GM06990 (cell line): ENCODE measurements around the gene EGLN2.

ENCODE experiments used
- DNase-seq: peaks from one replicate; pipeline ENCODE4 v3.0.0-alpha.2; 2011; ENCODE audit not compliant: insufficient read length; ENCODE audit errors: extremely low read depth
- H3K27me3 ChIP-seq: replicated peaks from 2 replicates; pipeline ENCODE4 v1.6.0; 2011; ENCODE audit warnings: low read length; ENCODE audit not compliant: control insufficient read depth, insufficient read depth
- H3K36me3 ChIP-seq: 2 replicates; pipeline ENCODE4 v1.5.1; 2011; ENCODE audit warnings: low read length; ENCODE audit not compliant: control insufficient read depth, insufficient read depth
- H3K4me3 ChIP-seq: replicated peaks from 2 replicates; pipeline ENCODE4 v1.5.1; 2011; ENCODE audit warnings: low read depth, mild to moderate bottlenecking, control low read depth, low read length
- TF ChIP-seq, protein P1 (sequence below): IDR thresholded peaks from 2 replicates; pipeline ENCODE4 v1.5.1; 2011; ENCODE audit warnings: low read length, control low read depth, mild to moderate bottlenecking, inconsistent platforms; ENCODE audit not compliant: insufficient read depth, poor library complexity, severe bottlenecking

The EGLN2 gene

GRCh38 chr19:40775632-40776022 lies 23.4 kb upstream of the EGLN2 start:
- TF ChIP-seq, protein P1, sequence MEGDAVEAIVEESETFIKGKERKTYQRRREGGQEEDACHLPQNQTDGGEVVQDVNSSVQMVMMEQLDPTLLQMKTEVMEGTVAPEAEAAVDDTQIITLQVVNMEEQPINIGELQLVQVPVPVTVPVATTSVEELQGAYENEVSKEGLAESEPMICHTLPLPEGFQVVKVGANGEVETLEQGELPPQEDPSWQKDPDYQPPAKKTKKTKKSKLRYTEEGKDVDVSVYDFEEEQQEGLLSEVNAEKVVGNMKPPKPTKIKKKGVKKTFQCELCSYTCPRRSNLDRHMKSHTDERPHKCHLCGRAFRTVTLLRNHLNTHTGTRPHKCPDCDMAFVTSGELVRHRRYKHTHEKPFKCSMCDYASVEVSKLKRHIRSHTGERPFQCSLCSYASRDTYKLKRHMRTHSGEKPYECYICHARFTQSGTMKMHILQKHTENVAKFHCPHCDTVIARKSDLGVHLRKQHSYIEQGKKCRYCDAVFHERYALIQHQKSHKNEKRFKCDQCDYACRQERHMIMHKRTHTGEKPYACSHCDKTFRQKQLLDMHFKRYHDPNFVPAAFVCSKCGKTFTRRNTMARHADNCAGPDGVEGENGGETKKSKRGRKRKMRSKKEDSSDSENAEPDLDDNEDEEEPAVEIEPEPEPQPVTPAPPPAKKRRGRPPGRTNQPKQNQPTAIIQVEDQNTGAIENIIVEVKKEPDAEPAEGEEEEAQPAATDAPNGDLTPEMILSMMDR = no peak
- no peak for DNase-seq

DNA sequence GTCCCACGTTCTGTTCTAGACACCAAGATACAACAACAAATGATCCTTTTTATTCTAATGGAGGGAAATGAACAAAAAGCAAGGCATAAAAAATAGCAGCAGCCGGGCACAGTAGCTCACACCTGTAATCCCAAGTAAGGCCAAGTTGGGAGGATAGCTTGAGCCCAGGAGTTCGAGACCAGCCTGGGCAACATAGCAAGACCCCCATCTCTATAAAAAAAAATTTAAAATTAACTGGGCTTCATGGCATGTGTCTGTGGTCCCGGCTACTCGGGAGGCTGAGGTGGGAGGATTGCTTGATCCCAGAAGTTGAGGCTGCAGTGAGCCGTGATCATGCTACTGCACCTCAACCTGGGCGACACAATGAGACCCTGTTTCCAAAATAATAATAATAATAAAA lies 22.6 kb upstream of the EGLN2 start:
- Histone ChIP-seq H3K4me3 (no peak overlapping the region), H3K27me3 (no peaks in the 10 kb centered on the region), H3K36me3 (no peaks in the 10 kb centered on the region)
- TF ChIP-seq, protein P1 = no peak
- no peak for DNase-seq

More at GRCh38 chr19:40775632-40776022, 23.4 kb upstream of the EGLN2 start:
- Histone ChIP-seq H3K27me3 (no peaks in the 10 kb centered on the region), H3K36me3 (no peaks in the 10 kb centered on the region), H3K4me3 (no peak overlapping the region)

DNA sequence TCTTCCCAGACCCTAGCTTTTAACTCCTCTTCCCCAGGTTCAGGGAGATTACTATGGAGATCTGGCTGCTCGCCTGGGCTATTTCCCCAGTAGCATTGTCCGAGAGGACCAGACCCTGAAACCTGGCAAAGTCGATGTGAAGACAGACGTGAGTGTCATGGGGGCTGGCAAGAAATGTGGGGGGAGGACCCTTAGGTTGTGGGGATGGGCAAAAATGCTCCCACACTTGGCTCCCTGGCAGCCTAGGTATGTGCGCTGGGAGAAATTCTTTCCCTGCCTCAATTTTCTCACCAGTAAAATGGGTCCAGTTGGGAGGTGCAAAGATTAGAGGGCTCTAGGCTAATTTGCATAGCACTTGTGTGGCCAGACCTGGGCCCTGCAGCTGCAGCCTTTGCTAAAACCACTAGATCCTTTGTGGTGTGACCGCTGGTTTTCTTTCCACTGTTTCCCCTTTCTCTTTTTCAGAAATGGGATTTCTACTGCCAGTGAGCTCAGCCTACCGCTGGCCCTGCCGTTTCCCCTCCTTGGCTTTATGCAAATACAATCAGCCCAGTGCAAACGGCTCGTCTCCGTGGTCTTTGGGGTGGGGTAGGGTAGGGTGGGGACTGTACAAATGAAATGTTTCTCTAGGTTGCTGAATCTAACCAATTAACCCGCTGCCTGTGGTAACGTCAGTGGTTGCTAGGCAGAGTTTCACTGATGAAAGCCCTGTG lies 21.9 kb upstream of the EGLN2 start:
- peak overlapping the region; percentile 69 for H3K4me3 ChIP-seq
- TF ChIP-seq, protein P1 = no peak

DNA sequence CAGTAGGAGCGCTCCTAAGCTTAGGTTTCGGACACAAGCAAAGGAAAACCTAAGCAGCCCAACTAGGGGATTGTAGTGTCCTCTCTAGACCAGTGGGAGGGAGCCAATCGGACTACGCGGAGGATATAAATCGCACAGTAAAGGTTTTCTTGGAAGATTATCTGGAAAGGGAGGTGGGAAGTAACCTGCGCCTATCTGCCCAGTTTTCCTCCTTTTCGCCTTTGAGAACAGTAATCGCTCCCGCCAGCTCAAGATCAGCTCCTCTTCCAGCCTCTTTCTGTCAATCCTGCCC lies 21.4 kb upstream of the EGLN2 start:
- Histone ChIP-seq H3K36me3 (peaks cover 3% of the 10 kb centered on the region), H3K27me3 (no peaks in the 10 kb centered on the region), H3K4me3 (peak overlapping the region; percentile 69)
- DNase-seq = no peak
- TF ChIP-seq, protein P1 = no peak

More for the DNA sequence above, 21.9 kb upstream of the EGLN2 start:
- Histone ChIP-seq H3K36me3 (peaks cover 2% of the 10 kb centered on the region), H3K27me3 (no peaks in the 10 kb centered on the region)
- peak; percentile 87 for DNase-seq

GRCh38 chr19:40777937-40778705 lies 20.9 kb upstream of the EGLN2 start, which contains the start of gene RAB4B:
Gene RAB4B (plus strand): TSS chr19:40778247. CDS start chr19:40778376, 129 bp downstream.
- Histone ChIP-seq H3K27me3 (no peaks in the 10 kb centered on the region), H3K4me3 (peak within 1 kb of the TSS; percentile 80), H3K36me3 (peaks cover 3% of the 10 kb centered on the region)
- DNase-seq = peak; percentile 100
- TF ChIP-seq, protein P1 = no peak
